Common myeloid progenitor, CD34-positive (primary cell): ENCODE results near the gene ALPI. TPM values are rescaled to one million over a fixed set of nuclear protein-coding genes. Genes with fewer than 3 reads are reported as not detected.
"Not testable (repeated sequence)": the region's sequence is repeated elsewhere in the genome, so short reads cannot be mapped to it uniquely, and the experiment has no call there.

Experiments
- CTCF ChIA-PET: fragments of 350-600 bp; sonication (Branson Sonifier 250); formaldehyde crosslinking; loops from one replicate; lab custom pipeline; 2021; ENCODE audit warnings: antibody characterized with exemption; lab: Charles Lee
- POLR2A ChIA-PET: fragments of 350-600 bp; sonication (Branson Sonifier 250); formaldehyde crosslinking; loops from one replicate; lab custom pipeline; 2021; ENCODE audit warnings: antibody characterized with exemption; lab: Charles Lee
- DNase-seq, 3 donors: peaks; one replicate each; pipeline versions ENCODE4 v3.0.0 to v3.0.0-alpha.2; 2013
- H3K27ac ChIP-seq, 2 experiments: 1 replicate in 1 of 2; 2 replicates in 1 of 2; pipeline ENCODE4 v1.7.0; 2013; ENCODE audit warnings: inconsistent platforms in 2 of 2, low read length in 2 of 2, mild to moderate bottlenecking in 2 of 2, low read depth in 1 of 2, moderate library complexity in 1 of 2; ENCODE audit not compliant: severe bottlenecking in 2 of 2, insufficient read depth in 1 of 2, poor library complexity in 1 of 2
- H3K27me3 ChIP-seq, 5 experiments: replicated peaks in 2 of 5; 1 replicate in 3 of 5; 2 replicates in 2 of 5; pipeline versions ENCODE4 v1.6.1 to v1.7.0; 2013; ENCODE audit warnings: low read length in 4 of 5, mild to moderate bottlenecking in 2 of 5, moderate library complexity in 2 of 5, inconsistent platforms in 1 of 5; ENCODE audit not compliant: insufficient read depth in 5 of 5, control insufficient read depth in 4 of 5
- H3K36me3 ChIP-seq, 4 experiments: 1 replicate in 2 of 4; 2 replicates in 2 of 4; pipeline versions ENCODE4 v1.6.1 to v1.7.0; 2013; ENCODE audit warnings: low read length in 3 of 4, control low read depth in 1 of 4, mild to moderate bottlenecking in 1 of 4; ENCODE audit not compliant: control insufficient read depth in 4 of 4, insufficient read depth in 4 of 4
- H3K4me1 ChIP-seq, 4 experiments: 1 replicate in 3 of 4; 2 replicates in 1 of 4; pipeline versions ENCODE4 v1.6.1 to v1.7.1; 2013; ENCODE audit warnings: low read length in 3 of 4, mild to moderate bottlenecking in 3 of 4, control low read depth in 1 of 4, inconsistent platforms in 1 of 4, moderate library complexity in 1 of 4; ENCODE audit not compliant: control insufficient read depth in 4 of 4, insufficient read depth in 4 of 4; ENCODE audit errors: control extremely low read depth in 1 of 4
- H3K4me3 ChIP-seq, 7 experiments: 1 replicate in 4 of 7; 2 replicates in 3 of 7; pipeline versions ENCODE4 v1.5.1 to v1.7.0; 2013; ENCODE audit warnings: mild to moderate bottlenecking in 7 of 7, low read length in 6 of 7, moderate library complexity in 6 of 7, inconsistent platforms in 2 of 7, low read depth in 2 of 7, control low read depth in 1 of 7; ENCODE audit not compliant: insufficient read depth in 4 of 7, control insufficient read depth in 1 of 7; ENCODE audit errors: extremely low read depth in 1 of 7
- H3K9me3 ChIP-seq, 5 experiments: 1 replicate in 4 of 5; 2 replicates in 1 of 5; pipeline versions ENCODE4 v1.6.1 to v1.7.1; 2013; ENCODE audit warnings: low read length in 4 of 5, mild to moderate bottlenecking in 2 of 5, inconsistent platforms in 1 of 5, low read depth in 1 of 5, moderate library complexity in 1 of 5; ENCODE audit not compliant: control insufficient read depth in 4 of 5, insufficient read depth in 2 of 5; ENCODE audit errors: control extremely low read depth in 1 of 5
- WGBS: methylation state at CpG from one replicate; pipeline ENCODE4 v1.1.5; 2013; ENCODE audit not compliant: insufficient coverage; 5-methylcytosine and 5-hydroxymethylcytosine counted together
- polyA plus RNA-seq: library from polyadenylated mRNA; unstranded; fragments of 120-200 nt; gene quantifications from one replicate; pipeline ENCODE4 v1.2.1, GENCODE V29; 2013

Gene ALPI
- polyA plus RNA-seq: not detected

DNA sequence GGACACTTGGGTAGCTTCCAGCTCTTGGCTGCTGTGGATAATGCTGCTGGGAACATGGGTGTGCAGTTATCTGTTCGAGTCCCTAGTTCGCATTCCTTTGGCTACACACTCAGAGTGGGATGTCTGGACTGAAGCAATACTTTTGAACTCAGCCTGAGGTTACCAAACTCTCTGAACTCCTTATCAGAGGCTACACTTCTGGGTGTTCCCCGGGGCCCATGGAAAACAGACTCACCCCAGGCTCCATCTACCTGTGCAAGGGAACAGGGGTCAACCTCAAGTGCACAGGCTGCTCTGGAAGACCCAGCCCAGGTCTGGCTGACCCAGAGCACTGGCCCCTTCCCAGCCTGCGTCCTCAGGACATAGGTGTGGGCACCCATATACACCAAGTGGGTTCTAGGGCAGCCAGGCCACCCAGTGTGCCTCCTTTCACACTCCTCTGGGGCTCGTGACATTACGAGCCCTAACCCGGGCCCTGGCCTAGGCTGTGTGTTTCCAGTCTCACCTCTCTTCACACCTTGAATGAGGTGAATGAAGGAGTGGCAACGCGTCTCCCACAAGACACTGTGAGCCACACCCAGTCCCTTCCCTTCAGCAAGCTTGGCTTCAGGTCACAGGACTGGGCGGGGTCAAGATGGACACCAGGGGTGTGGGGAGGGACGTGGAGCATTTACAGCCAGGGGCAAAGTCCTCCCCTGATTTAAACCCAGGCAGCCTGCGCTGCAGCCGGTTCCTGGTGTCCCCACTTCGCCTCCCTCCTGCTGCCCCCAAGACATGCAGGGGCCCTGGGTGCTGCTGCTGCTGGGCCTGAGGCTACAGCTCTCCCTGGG lies at the start of gene ALPI:
ALPI (plus strand) TSS at position 728 of the 830 bp plus-strand sequence; CDS start at position 775, 47 bp downstream.
- no peak for DNase-seq
- ChIA-PET CTCF (interaction anchor here (2.7 kb wide), 1 partner anchor 10 kb away, joined by 8 read pairs; no protein-coding TSS in a partner anchor), POLR2A (no interaction called here)
- no peaks in the 10 kb centered on the region for H3K4me1 ChIP-seq
- no peaks in the 10 kb centered on the region for H3K36me3 ChIP-seq
- WGBS: over 99% methylated on average over 11 of the region's 14 CpGs
- no peak within 1 kb of the TSS for H3K4me3 ChIP-seq
- H3K9me3 ChIP-seq: no peaks in the 10 kb centered on the region
- H3K27ac ChIP-seq: no peak within 1 kb of the TSS
- H3K27me3 ChIP-seq: peaks cover 0 to 29% (median 13%) of the 10 kb centered on the region in 5 experiments

DNA sequence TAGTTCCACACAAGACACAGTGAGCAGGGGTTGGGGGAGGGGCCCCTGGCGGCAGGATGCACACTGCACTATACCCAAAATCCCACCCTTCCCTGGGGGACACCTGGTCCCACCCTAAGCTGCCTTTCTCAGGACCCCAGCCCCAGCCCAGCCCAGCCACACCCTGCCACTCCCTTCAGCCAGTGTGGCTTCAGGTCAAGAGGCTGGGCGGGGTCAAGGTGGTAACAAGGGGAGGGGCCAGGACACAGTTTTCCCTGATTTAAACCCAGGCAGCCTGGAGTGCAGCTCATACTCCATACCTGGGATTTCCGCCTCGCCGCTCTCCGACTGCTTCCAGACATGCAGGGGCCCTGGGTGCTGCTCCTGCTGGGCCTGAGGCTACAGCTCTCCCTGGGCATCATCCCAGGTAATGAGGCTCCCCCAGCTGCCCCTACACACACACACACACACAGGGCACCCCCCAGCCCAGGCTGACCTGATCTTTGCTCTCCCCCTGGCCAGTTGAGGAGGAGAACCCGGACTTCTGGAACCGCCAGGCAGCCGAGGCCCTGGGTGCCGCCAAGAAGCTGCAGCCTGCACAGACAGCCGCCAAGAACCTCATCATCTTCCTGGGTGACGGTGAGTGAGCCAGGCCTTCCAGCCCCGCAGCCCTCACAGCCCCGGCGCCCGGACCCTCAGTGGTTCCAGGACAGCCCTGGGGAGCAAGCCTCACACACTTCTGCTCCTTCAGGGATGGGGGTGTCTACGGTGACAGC lies 49.2 kb upstream of the ALPI start, which contains the start of gene ALPG:
ALPG (plus strand) TSS at position 289 of the 755 bp plus-strand sequence; CDS start at position 340, 51 bp downstream.
- no peaks in the 10 kb centered on the region for H3K27me3 ChIP-seq
- ChIA-PET POLR2A (no interaction called here), CTCF (interaction anchor here (1.2 to 1.3 kb wide), 2 partner anchors 20 to 38 kb away, joined by 3 read pairs; no protein-coding TSS in a partner anchor)
- 98% methylated on average over 13 of the region's 17 CpGs for WGBS
- H3K36me3 ChIP-seq: no peaks in the 10 kb centered on the region
- no peak within 1 kb of the TSS for H3K27ac ChIP-seq
- no peak within 1 kb of the TSS for H3K4me3 ChIP-seq
- no peaks in the 10 kb centered on the region for H3K9me3 ChIP-seq
- no peaks in the 10 kb centered on the region for H3K4me1 ChIP-seq
- no peak for DNase-seq

DNA sequence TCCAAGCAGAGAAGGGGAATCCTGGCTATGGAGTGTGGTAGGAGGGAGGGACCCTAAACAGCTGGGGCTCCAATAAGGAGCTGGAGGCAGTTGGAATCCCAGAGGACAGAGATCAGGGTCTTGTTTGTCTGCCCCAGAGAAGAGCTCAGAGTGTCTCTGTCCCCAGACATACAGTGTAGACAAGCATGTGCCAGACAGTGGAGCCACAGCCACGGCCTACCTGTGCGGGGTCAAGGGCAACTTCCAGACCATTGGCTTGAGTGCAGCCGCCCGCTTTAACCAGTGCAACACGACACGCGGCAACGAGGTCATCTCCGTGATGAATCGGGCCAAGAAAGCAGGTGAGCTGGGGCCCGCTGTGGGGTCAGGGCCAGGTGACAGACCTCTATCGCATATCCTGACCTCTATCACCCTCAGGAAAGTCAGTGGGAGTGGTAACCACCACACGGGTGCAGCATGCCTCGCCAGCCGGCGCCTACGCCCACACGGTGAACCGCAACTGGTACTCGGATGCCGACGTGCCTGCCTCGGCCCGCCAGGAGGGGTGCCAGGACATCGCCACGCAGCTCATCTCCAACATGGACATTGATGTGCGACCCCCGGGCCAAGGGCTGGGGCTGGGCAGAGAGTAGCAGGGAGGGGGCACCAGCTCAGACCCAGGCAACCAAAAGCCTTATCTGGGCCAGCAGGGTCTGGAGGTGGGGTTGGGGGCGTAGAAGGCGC lies 48.4 kb upstream of the ALPI start:
- POLR2A ChIA-PET, H3K4me1 ChIP-seq, H3K36me3 ChIP-seq, DNase-seq, H3K27me3 ChIP-seq, H3K27ac ChIP-seq, H3K4me3 ChIP-seq, H3K9me3 ChIP-seq: not testable (repeated sequence)
- CTCF ChIA-PET: interaction anchor here (0.9 kb wide), 1 partner anchor 14 kb away, joined by 3 read pairs; no protein-coding TSS in a partner anchor
- 98% methylated on average over 17 of the region's 30 CpGs for WGBS

DNA sequence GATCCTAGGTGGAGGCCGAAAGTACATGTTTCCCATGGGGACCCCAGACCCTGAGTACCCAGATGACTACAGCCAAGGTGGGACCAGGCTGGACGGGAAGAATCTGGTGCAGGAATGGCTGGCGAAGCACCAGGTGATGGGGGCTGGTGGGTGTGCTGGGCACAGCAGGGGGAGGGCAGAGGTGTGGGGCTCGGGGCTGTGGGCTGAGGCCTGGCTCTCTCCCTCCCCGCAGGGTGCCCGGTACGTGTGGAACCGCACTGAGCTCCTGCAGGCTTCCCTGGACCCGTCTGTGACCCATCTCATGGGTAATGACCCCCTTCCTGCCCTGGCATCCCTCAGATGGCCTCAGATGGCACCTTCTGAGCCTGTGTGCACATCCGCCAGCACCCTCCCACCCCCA lies 47.7 kb upstream of the ALPI start:
- DNase-seq, H3K27ac ChIP-seq, H3K27me3 ChIP-seq, H3K36me3 ChIP-seq, H3K9me3 ChIP-seq, H3K4me3 ChIP-seq, POLR2A ChIA-PET: not testable (repeated sequence)
- 97% methylated on average over 9 of the region's 10 CpGs for WGBS
- H3K4me1 ChIP-seq: peaks cover 4 to 14% (median 7%) of the 10 kb centered on the region in 4 experiments
- CTCF ChIA-PET: interaction anchor here (0.9 kb wide), 1 partner anchor 13 kb away, joined by 3 read pairs; no protein-coding TSS in a partner anchor

DNA sequence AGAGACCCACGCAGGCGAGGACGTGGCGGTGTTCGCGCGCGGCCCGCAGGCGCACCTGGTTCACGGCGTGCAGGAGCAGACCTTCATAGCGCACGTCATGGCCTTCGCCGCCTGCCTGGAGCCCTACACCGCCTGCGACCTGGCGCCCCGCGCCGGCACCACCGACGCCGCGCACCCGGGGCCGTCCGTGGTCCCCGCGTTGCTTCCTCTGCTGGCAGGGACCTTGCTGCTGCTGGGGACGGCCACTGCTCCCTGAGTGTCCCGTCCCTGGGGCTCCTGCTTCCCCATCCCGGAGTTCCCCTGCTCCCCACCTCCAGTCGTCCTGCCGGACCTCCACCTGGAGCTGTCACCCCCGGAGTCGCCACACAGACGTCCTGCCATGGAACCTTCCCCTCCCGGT lies 46.3 kb upstream of the ALPI start:
- H3K9me3 ChIP-seq, CTCF ChIA-PET, POLR2A ChIA-PET, DNase-seq, H3K27ac ChIP-seq, H3K4me3 ChIP-seq, H3K36me3 ChIP-seq, H3K27me3 ChIP-seq: not testable (repeated sequence)
- 93% methylated on average over 24 of the region's 40 CpGs for WGBS
- peaks cover 6 to 19% (median 10%) of the 10 kb centered on the region in 4 experiments for H3K4me1 ChIP-seq

DNA sequence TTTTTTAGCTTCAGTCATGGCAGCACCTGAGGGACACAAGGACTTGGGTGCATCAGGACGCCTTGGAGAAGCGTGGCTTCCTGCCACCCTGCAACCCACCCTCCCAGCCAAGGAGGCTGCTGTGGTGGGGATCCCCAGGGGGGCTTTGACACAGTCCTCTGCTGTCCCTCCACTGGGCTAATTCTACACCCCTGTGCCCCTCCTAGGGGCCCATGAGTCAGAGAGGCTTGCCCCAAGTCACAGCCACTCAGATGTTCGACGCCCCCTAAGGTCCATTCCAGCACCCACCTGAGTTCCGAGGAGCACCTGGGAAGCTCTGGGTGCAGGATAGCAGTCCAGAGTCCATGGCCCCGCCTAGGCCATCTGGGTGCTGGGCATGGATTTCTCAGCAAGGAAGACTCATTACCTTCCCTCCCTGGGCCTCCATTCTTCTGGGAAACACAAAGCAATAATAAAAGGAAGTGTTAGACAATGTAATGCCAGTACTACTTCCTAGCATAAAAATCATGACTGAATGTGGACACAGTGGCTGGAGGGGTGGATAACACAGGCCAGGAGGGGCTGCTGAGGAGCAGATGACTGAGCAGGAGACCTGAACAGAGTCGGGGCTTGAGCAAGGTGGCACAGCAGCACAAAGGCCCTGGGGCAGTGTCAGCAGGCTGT lies 45.6 kb upstream of the ALPI start:
- Histone ChIP-seq H3K4me3 (no peak overlapping the region), H3K4me1 (peaks cover 6 to 19% (median 10%) of the 10 kb centered on the region in 4 experiments), H3K36me3 (no peaks in the 10 kb centered on the region), H3K27me3 (peaks cover 0 to 3% (median 0%) of the 10 kb centered on the region in 5 experiments), H3K27ac (no peak overlapping the region), H3K9me3 (no peaks in the 10 kb centered on the region)
- ChIA-PET CTCF (no interaction called here), POLR2A (no interaction called here)
- no peak for DNase-seq
- WGBS: 92% methylated on average over 6 of the region's 7 CpGs
